ENCODE measurements around the gene CR1L.
"Not testable (repeated sequence)": the region's sequence is repeated elsewhere in the genome, so short reads cannot be mapped to it uniquely, and the experiment has no call there.

The CR1L gene

GRCh38 chr1:207691010-207691409, 46.1 kb downstream of the CR1L start:
- no peak for TF ChIP-seq CTCF (IDR thresholded peaks at IDR 0.05)
- H3K27ac ChIP-seq = no peak overlapping the region
- no peaks in the 10 kb centered on the region for H3K27me3 ChIP-seq
- H3K4me1 ChIP-seq (ENCODE audit: control insufficient read depth in 1 of 2, insufficient read depth in 1 of 2, low read depth in 1 of 2, low read length in 1 of 2) = no peaks in the 10 kb centered on the region
- no peak overlapping the region for H3K4me3 ChIP-seq (ENCODE audit: low read depth in 1 of 2, low read length in 1 of 2)
- H3K9me3 ChIP-seq = no peaks in the 10 kb centered on the region
- no peaks in the 10 kb centered on the region for H3K36me3 ChIP-seq

- H3K4me3 ChIP-seq (ENCODE audit: low read depth in 1 of 2, low read length in 1 of 2) = no peak overlapping the region
- no peaks in the 10 kb centered on the region for H3K4me1 ChIP-seq (ENCODE audit: control insufficient read depth in 1 of 2, insufficient read depth in 1 of 2, low read depth in 1 of 2, low read length in 1 of 2)
- H3K9me3 ChIP-seq = no peaks in the 10 kb centered on the region
- TF ChIP-seq CTCF (IDR thresholded peaks at IDR 0.05) = no peak
- H3K27ac ChIP-seq = no peak overlapping the region
- H3K36me3 ChIP-seq = no peaks in the 10 kb centered on the region
- H3K27me3 ChIP-seq = no peaks in the 10 kb centered on the region
Measured at GRCh38 chr1:207691841-207692240, 46.9 kb downstream of the CR1L start.

- not testable (repeated sequence) for H3K27ac ChIP-seq; H3K9me3 ChIP-seq; H3K27me3 ChIP-seq; H3K4me1 ChIP-seq (ENCODE audit: control insufficient read depth in 1 of 2, insufficient read depth in 1 of 2, low read depth in 1 of 2, low read length in 1 of 2); H3K36me3 ChIP-seq; H3K4me3 ChIP-seq (ENCODE audit: low read depth in 1 of 2, low read length in 1 of 2)
Measured at GRCh38 chr1:207692291-207692690, 47.4 kb downstream of the CR1L start.

- Histone ChIP-seq H3K4me1 (ENCODE audit: control insufficient read depth in 1 of 2, insufficient read depth in 1 of 2, low read depth in 1 of 2, low read length in 1 of 2) (no peaks in the 10 kb centered on the region), H3K36me3 (no peaks in the 10 kb centered on the region), H3K9me3 (no peaks in the 10 kb centered on the region), H3K4me3 (ENCODE audit: low read depth in 1 of 2, low read length in 1 of 2) (no peak overlapping the region), H3K27ac (no peak overlapping the region), H3K27me3 (no peaks in the 10 kb centered on the region)
- no peak for TF ChIP-seq CTCF (IDR thresholded peaks at IDR 0.05)
Measured at GRCh38 chr1:207695891-207696290, 51.0 kb downstream of the CR1L start.

- no peak for TF ChIP-seq CTCF (IDR thresholded peaks at IDR 0.05)
- no peak overlapping the region for H3K4me3 ChIP-seq (ENCODE audit: low read depth in 1 of 2, low read length in 1 of 2)
- no peaks in the 10 kb centered on the region for H3K4me1 ChIP-seq (ENCODE audit: control insufficient read depth in 1 of 2, insufficient read depth in 1 of 2, low read depth in 1 of 2, low read length in 1 of 2)
- no peaks in the 10 kb centered on the region for H3K27me3 ChIP-seq
- no peaks in the 10 kb centered on the region for H3K9me3 ChIP-seq
- no peaks in the 10 kb centered on the region for H3K36me3 ChIP-seq
- no peak overlapping the region for H3K27ac ChIP-seq
Measured at GRCh38 chr1:207698822-207699483, 54.0 kb downstream of the CR1L start.

- TF ChIP-seq CTCF (IDR thresholded peaks at IDR 0.05) = no peak
- Histone ChIP-seq H3K4me3 (ENCODE audit: low read depth in 1 of 2, low read length in 1 of 2) (no peak overlapping the region), H3K36me3 (no peaks in the 10 kb centered on the region), H3K9me3 (no peaks in the 10 kb centered on the region), H3K27me3 (peaks cover 9% of the 10 kb centered on the region), H3K27ac (no peak overlapping the region), H3K4me1 (ENCODE audit: control insufficient read depth in 1 of 2, insufficient read depth in 1 of 2, low read depth in 1 of 2, low read length in 1 of 2) (no peaks in the 10 kb centered on the region)
Measured at GRCh38 chr1:207702317-207702716, 57.4 kb downstream of the CR1L start.
